ENCODE results near the gene METTL18. TPM values are rescaled to one million over a fixed set of nuclear protein-coding genes. Genes with fewer than 3 reads are reported as not detected.

Gene METTL18
- total RNA-seq, 2 donors from 2014 or later, result 5.7 to 7.5 TPM

DNA sequence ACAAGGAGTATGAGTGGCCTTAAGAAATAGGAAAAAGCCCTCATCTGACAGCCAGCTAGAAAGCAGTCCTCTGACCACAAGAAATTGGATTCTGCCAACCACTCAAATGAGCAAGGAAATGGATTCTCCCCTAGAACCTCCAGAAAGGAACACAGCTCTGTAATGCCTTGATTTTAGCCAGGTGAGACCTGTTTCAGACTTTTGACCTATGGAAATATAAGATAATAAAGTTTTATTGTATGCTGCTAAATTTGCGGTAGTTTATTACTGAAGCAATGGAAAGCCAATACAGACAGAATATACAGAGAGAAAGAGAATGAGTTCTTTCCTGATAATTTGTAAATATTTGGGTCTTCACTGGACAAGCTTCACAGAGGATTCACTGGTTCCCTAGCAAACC lies 32.0 kb downstream of the METTL18 start:
- intact Hi-C loops (cut with DNase I), result no loop called here
- Histone ChIP-seq H3K36me3 (no peaks in the 10 kb centered on the region), H3K4me1 (replicated peaks) (no peaks in the 10 kb centered on the region), H3K27ac (no peak overlapping the region), H3K4me3 (no peak overlapping the region), H3K9me3 (no peaks in the 10 kb centered on the region), H3K27me3 (replicated peaks; ENCODE audit: insufficient read depth) (no peaks in the 10 kb centered on the region)
- 53% methylated on average over 1 of the region's 1 CpG for WGBS
- DNase-seq (ENCODE audit: low spot score), result no peak
- TF ChIP-seq CTCF (IDR thresholded peaks at IDR 0.05) (no peak), POLR2AphosphoS5 (IDR thresholded peaks at IDR 0.05) (no peak), POLR2A (IDR thresholded peaks at IDR 0.05) (no peak)

DNA sequence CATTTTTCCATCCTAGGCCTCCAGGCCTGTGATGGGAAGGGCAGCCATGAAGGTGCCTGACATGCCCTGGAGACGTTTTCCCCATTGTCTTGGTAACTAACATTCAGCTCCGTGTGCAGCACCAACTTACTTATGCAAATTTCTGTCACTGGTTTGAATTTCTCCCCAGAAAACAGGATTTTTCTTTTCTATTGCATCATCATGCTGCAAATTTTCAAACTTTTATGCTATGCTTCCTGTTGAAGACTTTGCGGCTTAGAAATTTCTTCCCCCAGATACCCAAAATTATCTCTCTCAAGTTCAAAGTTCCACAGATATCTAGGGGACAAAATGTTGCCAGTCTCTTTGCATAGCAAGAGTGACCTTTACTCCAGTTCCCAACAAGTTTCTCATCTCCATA lies 35.7 kb downstream of the METTL18 start:
- H3K27ac ChIP-seq, result no peak overlapping the region
- 92% methylated on average over 3 of the region's 3 CpGs for WGBS
- intact Hi-C loops (cut with DNase I), result no loop called here
- H3K4me3 ChIP-seq, result no peak overlapping the region
- H3K36me3 ChIP-seq, result no peaks in the 10 kb centered on the region
- DNase-seq (ENCODE audit: low spot score), result no peak
- no peaks in the 10 kb centered on the region for H3K4me1 ChIP-seq (replicated peaks)
- no peaks in the 10 kb centered on the region for H3K9me3 ChIP-seq
- H3K27me3 ChIP-seq (replicated peaks; ENCODE audit: insufficient read depth), result no peaks in the 10 kb centered on the region
- TF ChIP-seq POLR2AphosphoS5 (IDR thresholded peaks at IDR 0.05) (no peak), CTCF (IDR thresholded peaks at IDR 0.05) (no peak), POLR2A (IDR thresholded peaks at IDR 0.05) (no peak)

DNA sequence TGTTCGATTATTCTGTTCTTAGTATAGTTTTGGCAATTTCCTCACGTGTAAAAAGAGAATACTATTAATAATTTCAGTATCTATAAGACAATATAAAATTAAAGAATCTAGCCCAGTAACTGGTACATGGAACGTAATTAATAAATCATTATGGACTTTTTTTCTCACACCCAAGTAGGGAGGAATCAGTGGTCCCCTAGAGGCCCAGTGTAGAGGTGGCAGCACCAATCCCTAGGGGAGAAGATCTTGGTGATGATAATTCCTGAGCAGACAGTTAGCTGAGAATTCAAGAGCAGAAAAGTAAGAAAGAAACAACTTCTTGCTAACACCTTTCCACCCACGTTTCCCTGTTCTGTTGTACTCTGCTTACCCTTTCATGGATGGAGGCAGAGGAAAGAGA lies 41.2 kb downstream of the METTL18 start:
- Histone ChIP-seq H3K27ac (no peak overlapping the region), H3K9me3 (no peaks in the 10 kb centered on the region), H3K4me3 (no peak overlapping the region), H3K27me3 (replicated peaks; ENCODE audit: insufficient read depth) (no peaks in the 10 kb centered on the region), H3K36me3 (no peaks in the 10 kb centered on the region), H3K4me1 (replicated peaks) (no peaks in the 10 kb centered on the region)
- DNase-seq (ENCODE audit: low spot score), result no peak
- WGBS, result 70% methylated on average over 4 of the region's 4 CpGs
- intact Hi-C loops (cut with DNase I), result no loop called here
- no peak for TF ChIP-seq POLR2A (IDR thresholded peaks at IDR 0.05)
- TF ChIP-seq POLR2AphosphoS5 (IDR thresholded peaks at IDR 0.05), result no peak
- TF ChIP-seq CTCF (IDR thresholded peaks at IDR 0.05), result no peak

- H3K9me3 ChIP-seq, result no peaks in the 10 kb centered on the region
- no peak overlapping the region for H3K27ac ChIP-seq
- H3K4me3 ChIP-seq, result no peak overlapping the region
- TF ChIP-seq CTCF (IDR thresholded peaks at IDR 0.05) (no peak), POLR2A (IDR thresholded peaks at IDR 0.05) (no peak), POLR2AphosphoS5 (IDR thresholded peaks at IDR 0.05) (no peak)
- DNase-seq (ENCODE audit: low spot score), result no peak
- no peaks in the 10 kb centered on the region for H3K36me3 ChIP-seq
- 96% methylated on average over 1 of the region's 1 CpG for WGBS
- H3K4me1 ChIP-seq (replicated peaks), result no peaks in the 10 kb centered on the region
- H3K27me3 ChIP-seq (replicated peaks; ENCODE audit: insufficient read depth), result no peaks in the 10 kb centered on the region
- intact Hi-C loops (cut with DNase I), result no loop called here
Observed at GRCh38 chr1:169750041-169750440, 44.7 kb downstream of the METTL18 start.

GRCh38 chr1:169746550-169746949 lies 48.2 kb downstream of the METTL18 start:
- Histone ChIP-seq H3K4me1 (replicated peaks) (no peaks in the 10 kb centered on the region), H3K27me3 (replicated peaks; ENCODE audit: insufficient read depth) (no peaks in the 10 kb centered on the region), H3K27ac (no peak overlapping the region), H3K9me3 (no peaks in the 10 kb centered on the region), H3K36me3 (no peaks in the 10 kb centered on the region), H3K4me3 (no peak overlapping the region)
- intact Hi-C loops (cut with DNase I), result no loop called here
- no peak for TF ChIP-seq CTCF (IDR thresholded peaks at IDR 0.05)
- no peak for DNase-seq (ENCODE audit: low spot score)
- WGBS, result 94% methylated on average over 2 of the region's 2 CpGs

Measured in prostate gland (tissue), 2 donors.